Activated CD8-positive, alpha-beta memory T cell treated with anti-CD3 and anti-CD28 coated beads, Interleukin-2, amount 50 U/mL, for 24 hours (primary cell): Measurements from ENCODE around the gene C10orf71.

Experiments used
- DNase-seq: peaks from one replicate; pipeline ENCODE4 v3.0.0-alpha.2; 2020; ENCODE audit errors: extremely low read depth

The C10orf71 gene

GRCh38 chr10:49332333-49332732 lies 33.4 kb downstream of the C10orf71 start:
- no peak for DNase-seq

- no peak for DNase-seq
Measured at GRCh38 chr10:49332768-49333167, 33.8 kb downstream of the C10orf71 start.

- no peak for DNase-seq
Measured at GRCh38 chr10:49333192-49333591, 34.2 kb downstream of the C10orf71 start.

- DNase-seq: no peak
Measured at GRCh38 chr10:49334964-49335363, 36.0 kb downstream of the C10orf71 start.

- DNase-seq: no peak
Measured at GRCh38 chr10:49335364-49335972, 36.5 kb downstream of the C10orf71 start.

GRCh38 chr10:49338604-49339003 lies 39.6 kb downstream of the C10orf71 start:
- DNase-seq: no peak

GRCh38 chr10:49344840-49345239 lies 45.9 kb downstream of the C10orf71 start:
- DNase-seq: no peak

GRCh38 chr10:49347342-49347741 lies 48.4 kb downstream of the C10orf71 start:
- no peak for DNase-seq

GRCh38 chr10:49347827-49348226 lies 48.9 kb downstream of the C10orf71 start:
- DNase-seq: no peak

GRCh38 chr10:49348593-49348992 lies 49.6 kb downstream of the C10orf71 start:
- no peak for DNase-seq

GRCh38 chr10:49349390-49349789 lies 50.4 kb downstream of the C10orf71 start:
- no peak for DNase-seq

GRCh38 chr10:49350138-49350537 lies 51.2 kb downstream of the C10orf71 start:
- DNase-seq: no peak

GRCh38 chr10:49350846-49351532 lies 52.0 kb downstream of the C10orf71 start:
- DNase-seq: no peak

- DNase-seq: no peak
Measured at GRCh38 chr10:49351669-49352068, 52.7 kb downstream of the C10orf71 start.

GRCh38 chr10:49352323-49352722 lies 53.4 kb downstream of the C10orf71 start:
- no peak for DNase-seq

GRCh38 chr10:49353026-49353894 lies 54.3 kb downstream of the C10orf71 start:
- no peak for DNase-seq

GRCh38 chr10:49353895-49354566 lies 55.1 kb downstream of the C10orf71 start:
- DNase-seq: no peak

- DNase-seq: no peak
Measured at GRCh38 chr10:49354593-49354992, 55.6 kb downstream of the C10orf71 start.

- no peak for DNase-seq
Measured at GRCh38 chr10:49355221-49355620, 56.3 kb downstream of the C10orf71 start.

GRCh38 chr10:49356181-49356580 lies 57.2 kb downstream of the C10orf71 start:
- no peak for DNase-seq

- no peak for DNase-seq
Measured at GRCh38 chr10:49356944-49357343, 58.0 kb downstream of the C10orf71 start.

- DNase-seq: no peak
Measured at GRCh38 chr10:49357910-49358309, 58.9 kb downstream of the C10orf71 start.
